H9 (cell line): ENCODE data around the gene HIPK3. TPM values are rescaled to one million over a fixed set of nuclear protein-coding genes. Genes with fewer than 3 reads are reported as not detected.

Source experiments
- DNase-seq: peaks from one replicate; pipeline ENCODE4 v3.0.0-alpha.2; 2017
- H2AFZ ChIP-seq: one replicate; pipeline ENCODE4 v1.6.1; 2013; ENCODE audit warnings: mild to moderate bottlenecking, low read length, control low read depth, moderate library complexity
- H2AK5ac ChIP-seq: 2 replicates; pipeline ENCODE4 v1.6.1; 2013; ENCODE audit warnings: low read length, control low read depth, mixed read lengths; ENCODE audit not compliant: insufficient read length
- H2BK120ac ChIP-seq: one replicate; pipeline ENCODE4 v1.6.1; 2013; ENCODE audit warnings: low read depth, mild to moderate bottlenecking, low read length, control low read depth, inconsistent platforms; ENCODE audit not compliant: poor library complexity, severe bottlenecking
- H2BK12ac ChIP-seq: 2 replicates; pipeline ENCODE4 v1.6.1; 2013; ENCODE audit warnings: low read length, control low read depth, mixed read lengths, low read depth; ENCODE audit not compliant: insufficient read length
- H2BK15ac ChIP-seq: 2 replicates; pipeline ENCODE4 v1.6.1; 2013; ENCODE audit warnings: low read depth, low read length, control low read depth
- H2BK20ac ChIP-seq: one replicate; pipeline ENCODE4 v1.6.1; 2013; ENCODE audit warnings: low read depth, mild to moderate bottlenecking, low read length, control low read depth, inconsistent platforms; ENCODE audit not compliant: poor library complexity, severe bottlenecking
- H2BK5ac ChIP-seq: 2 replicates; pipeline ENCODE4 v1.6.1; 2013; ENCODE audit warnings: low read length, control low read depth, mixed read lengths; ENCODE audit not compliant: insufficient read length
- H3K14ac ChIP-seq: 2 replicates; pipeline ENCODE4 v1.6.1; 2013; ENCODE audit warnings: low read length, control low read depth; ENCODE audit not compliant: insufficient read depth
- H3K18ac ChIP-seq: 2 replicates; pipeline ENCODE4 v1.6.1; 2013; ENCODE audit warnings: low read depth, mild to moderate bottlenecking, mixed read lengths, low read length, control low read depth; ENCODE audit not compliant: insufficient read length
- H3K23ac ChIP-seq: 2 replicates; pipeline ENCODE4 v1.6.1; 2013; ENCODE audit warnings: low read length, control low read depth, mixed read lengths, low read depth; ENCODE audit not compliant: insufficient read length
- H3K23me2 ChIP-seq: 2 replicates; pipeline ENCODE4 v1.6.1; 2013; ENCODE audit warnings: low read depth, mild to moderate bottlenecking, mixed read lengths, low read length, control low read depth; ENCODE audit not compliant: insufficient read length, poor library complexity, severe bottlenecking
- H3K27ac ChIP-seq: 2 replicates; pipeline ENCODE4 v1.5.1; 2013; ENCODE audit warnings: low read length, control low read depth, mixed read lengths, low read depth; ENCODE audit not compliant: insufficient read length
- H3K27me3 ChIP-seq: 2 replicates; pipeline ENCODE4 v1.6.1; 2013; ENCODE audit warnings: low read length, control low read depth, inconsistent platforms; ENCODE audit not compliant: insufficient read depth
- H3K4ac ChIP-seq: 2 replicates; pipeline ENCODE4 v1.6.1; 2013; ENCODE audit warnings: low read depth, mild to moderate bottlenecking, control low read depth, inconsistent platforms, low read length, moderate library complexity
- H3K4me1 ChIP-seq: 2 replicates; pipeline ENCODE4 v1.6.1; 2013; ENCODE audit warnings: low read length, control low read depth, inconsistent platforms; ENCODE audit not compliant: insufficient read depth
- H3K4me2 ChIP-seq: 2 replicates; pipeline ENCODE4 v1.6.1; 2013; ENCODE audit warnings: low read length, control low read depth, mixed read lengths; ENCODE audit not compliant: insufficient read length, insufficient read depth
- H3K56ac ChIP-seq: 2 replicates; pipeline ENCODE4 v1.6.1; 2013; ENCODE audit warnings: low read depth, mild to moderate bottlenecking, mixed read lengths, low read length, control low read depth; ENCODE audit not compliant: insufficient read length
- H3K79me1 ChIP-seq: 2 replicates; pipeline ENCODE4 v1.6.1; 2013; ENCODE audit warnings: low read depth, mild to moderate bottlenecking, moderate library complexity, low read length, control low read depth, inconsistent platforms; ENCODE audit not compliant: insufficient read depth, poor library complexity, severe bottlenecking
- H3K79me2 ChIP-seq: 2 replicates; pipeline ENCODE4 v1.6.1; 2013; ENCODE audit warnings: low read length, control low read depth, inconsistent platforms; ENCODE audit not compliant: insufficient read depth
- H3K9ac ChIP-seq: 2 replicates; pipeline ENCODE4 v1.6.1; 2013; ENCODE audit warnings: low read length, control low read depth, mixed read lengths; ENCODE audit not compliant: insufficient read length; ENCODE audit errors: extremely low read depth
- H3K9me3 ChIP-seq: one replicate; pipeline ENCODE4 v1.6.1; 2013; ENCODE audit warnings: low read depth, low read length, inconsistent platforms; ENCODE audit not compliant: control insufficient read depth
- H3T11ph ChIP-seq: one replicate; pipeline ENCODE4 v1.6.1; 2013; ENCODE audit warnings: mild to moderate bottlenecking, low read length, control low read depth, inconsistent platforms
- H4K20me1 ChIP-seq: one replicate; pipeline ENCODE4 v1.6.1; 2013; ENCODE audit not compliant: control insufficient read depth, insufficient read length, insufficient read depth
- H4K5ac ChIP-seq: 2 replicates; pipeline ENCODE4 v1.6.1; 2013; ENCODE audit warnings: low read depth, mild to moderate bottlenecking, mixed read lengths, low read length, control low read depth; ENCODE audit not compliant: insufficient read length
- H4K8ac ChIP-seq: replicated peaks from 2 replicates; pipeline ENCODE4 v1.6.1; 2013; ENCODE audit warnings: low read length, control low read depth, mixed read lengths, low read depth; ENCODE audit not compliant: insufficient read length
- H4K91ac ChIP-seq: 2 replicates; pipeline ENCODE4 v1.6.1; 2013; ENCODE audit warnings: low read depth, mild to moderate bottlenecking, moderate library complexity, mixed read lengths, low read length, control low read depth; ENCODE audit not compliant: insufficient read length
- H3K27ac Mint-ChIP-seq, 3 experiments: 2 replicates in 2 of 3; 3 replicates in 1 of 3; pipeline ENCODE4 v1.8.0; 2020 to 2021; ENCODE audit warnings: mixed read lengths in 3 of 3, mild to moderate bottlenecking in 1 of 3, moderate library complexity in 1 of 3
- H3K27me3 Mint-ChIP-seq: 2 replicates; pipeline ENCODE4 v1.8.0; 2021; ENCODE audit warnings: low read depth, mild to moderate bottlenecking, moderate library complexity, mixed read lengths
- H3K36me3 Mint-ChIP-seq, 3 experiments: 2 replicates in 2 of 3; 3 replicates in 1 of 3; pipeline ENCODE4 v1.8.0; 2020 to 2021; ENCODE audit warnings: low read depth in 3 of 3, mixed read lengths in 3 of 3; ENCODE audit not compliant: insufficient read depth in 1 of 3
- H3K4me1 Mint-ChIP-seq, 2 experiments: 2 replicates each; pipeline ENCODE4 v1.8.0; 2020; ENCODE audit warnings: mixed read lengths in 2 of 2
- H3K4me3 Mint-ChIP-seq, 2 experiments: 2 replicates in 1 of 2; 3 replicates in 1 of 2; pipeline ENCODE4 v1.8.0; 2020 to 2021; ENCODE audit warnings: mild to moderate bottlenecking in 2 of 2, mixed read lengths in 2 of 2, moderate library complexity in 1 of 2
- H3K9me3 Mint-ChIP-seq, 2 experiments: 2 replicates in 1 of 2; 3 replicates in 1 of 2; pipeline ENCODE4 v1.8.0; 2020; ENCODE audit warnings: mild to moderate bottlenecking in 2 of 2, mixed read lengths in 2 of 2, moderate library complexity in 1 of 2
- total RNA-seq: library from RNA; stranded (reverse); gene quantifications from 2 replicates; pipeline ENCODE4 v1.2.1, GENCODE V29; 2021
- TF ChIP-seq, protein P1 (sequence below): fragments of 200-600 bp; sonication (generic); conservative IDR thresholded peaks from 3 replicates; pipeline ENCODE4 v1.8.0; 2021; ENCODE audit warnings: antibody characterized with exemption, mild to moderate bottlenecking

Gene HIPK3
- total RNA-seq, 1 experiment from 2014 or later: 23.4 TPM

DNA sequence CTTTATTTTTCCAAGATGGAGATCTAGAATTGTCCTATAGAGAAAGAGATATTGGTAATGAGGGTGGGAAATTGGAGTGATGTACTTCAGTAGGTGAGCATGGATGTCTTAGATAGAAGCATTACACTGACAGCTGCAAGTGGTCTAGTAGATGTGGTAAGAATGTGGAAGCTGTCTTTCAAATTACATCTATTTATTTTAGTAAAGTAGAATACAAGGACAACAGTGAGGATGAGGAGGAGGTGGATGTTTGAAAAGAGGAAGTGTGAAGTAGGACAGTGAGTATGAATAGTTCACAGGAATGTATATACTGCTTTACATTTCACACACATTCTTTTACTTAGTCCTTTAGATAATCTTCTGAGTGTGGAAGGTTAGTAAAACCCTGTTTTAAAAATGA lies 64.2 kb downstream of the HIPK3 start:
- DNase-seq: no peak

More for the DNA sequence above, 64.2 kb downstream of the HIPK3 start:
- Histone ChIP-seq H3K79me1 (peaks cover 7% of the 10 kb centered on the region), H2AK5ac (no peak overlapping the region), H3K56ac (no peak overlapping the region), H4K20me1 (no peaks in the 10 kb centered on the region), H2BK12ac (no peak overlapping the region), H2BK15ac (no peak overlapping the region), H3K4me2 (no peak overlapping the region), H3K79me2 (no peaks in the 10 kb centered on the region; the same call in 1 of the 2 replicates), H3K23ac (no peak overlapping the region), H4K91ac (no peak overlapping the region), H3K23me2 (no peaks in the 10 kb centered on the region), H3T11ph (no peak overlapping the region), H3K4me1 (no peaks in the 10 kb centered on the region; the same call in 1 of the 2 replicates), H3K4ac (no peak overlapping the region), H4K8ac (no peak overlapping the region), H2BK20ac (no peak overlapping the region), H2BK5ac (no peak overlapping the region), H3K14ac (no peak overlapping the region), H3K27ac (no peak overlapping the region), H3K18ac (no peak overlapping the region), H4K5ac (no peak overlapping the region), H2AFZ (no peak overlapping the region), H3K9me3 (no peaks in the 10 kb centered on the region), H2BK120ac (no peak overlapping the region), H3K9ac (no peak overlapping the region), H3K27me3 (no peaks in the 10 kb centered on the region)
- no peak overlapping the region for H3K4me3 Mint-ChIP-seq
- H3K4me1 Mint-ChIP-seq: peaks cover 5 to 6% of the 10 kb centered on the region in 2 experiments; a peak in 2 of 4 replicates
- H3K27me3 Mint-ChIP-seq: no peaks in the 10 kb centered on the region
- no peak overlapping the region for H3K27ac Mint-ChIP-seq
- H3K9me3 Mint-ChIP-seq: no peaks in the 10 kb centered on the region
- TF ChIP-seq, protein P1, sequence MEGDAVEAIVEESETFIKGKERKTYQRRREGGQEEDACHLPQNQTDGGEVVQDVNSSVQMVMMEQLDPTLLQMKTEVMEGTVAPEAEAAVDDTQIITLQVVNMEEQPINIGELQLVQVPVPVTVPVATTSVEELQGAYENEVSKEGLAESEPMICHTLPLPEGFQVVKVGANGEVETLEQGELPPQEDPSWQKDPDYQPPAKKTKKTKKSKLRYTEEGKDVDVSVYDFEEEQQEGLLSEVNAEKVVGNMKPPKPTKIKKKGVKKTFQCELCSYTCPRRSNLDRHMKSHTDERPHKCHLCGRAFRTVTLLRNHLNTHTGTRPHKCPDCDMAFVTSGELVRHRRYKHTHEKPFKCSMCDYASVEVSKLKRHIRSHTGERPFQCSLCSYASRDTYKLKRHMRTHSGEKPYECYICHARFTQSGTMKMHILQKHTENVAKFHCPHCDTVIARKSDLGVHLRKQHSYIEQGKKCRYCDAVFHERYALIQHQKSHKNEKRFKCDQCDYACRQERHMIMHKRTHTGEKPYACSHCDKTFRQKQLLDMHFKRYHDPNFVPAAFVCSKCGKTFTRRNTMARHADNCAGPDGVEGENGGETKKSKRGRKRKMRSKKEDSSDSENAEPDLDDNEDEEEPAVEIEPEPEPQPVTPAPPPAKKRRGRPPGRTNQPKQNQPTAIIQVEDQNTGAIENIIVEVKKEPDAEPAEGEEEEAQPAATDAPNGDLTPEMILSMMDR: no peak
- no peaks in the 10 kb centered on the region for H3K36me3 Mint-ChIP-seq
